GM18951 (cell line): ENCODE data around the gene EYS.
"Not testable (repeated sequence)": the region's sequence is repeated elsewhere in the genome, so short reads cannot be mapped to it uniquely, and the experiment has no call there.

ENCODE experiments used
- POLR2A ChIP-seq: IDR thresholded peaks from 4 replicates; pipeline ENCODE4 v1.6.1; 2011; ENCODE audit warnings: mild to moderate bottlenecking; ENCODE audit not compliant: insufficient read length, insufficient read depth; ENCODE audit errors: extremely low read depth
- in situ Hi-C: fragments of 300-500 bp; cut with MboI; formaldehyde crosslinking; loops from one replicate; pipeline ENCODE4 v1.12.0; 2022; ENCODE audit warnings: low sequenced_read_pairs, mixed read lengths, inconsistent platforms; ENCODE audit not compliant: unreplicated experiment

The EYS gene

DNA sequence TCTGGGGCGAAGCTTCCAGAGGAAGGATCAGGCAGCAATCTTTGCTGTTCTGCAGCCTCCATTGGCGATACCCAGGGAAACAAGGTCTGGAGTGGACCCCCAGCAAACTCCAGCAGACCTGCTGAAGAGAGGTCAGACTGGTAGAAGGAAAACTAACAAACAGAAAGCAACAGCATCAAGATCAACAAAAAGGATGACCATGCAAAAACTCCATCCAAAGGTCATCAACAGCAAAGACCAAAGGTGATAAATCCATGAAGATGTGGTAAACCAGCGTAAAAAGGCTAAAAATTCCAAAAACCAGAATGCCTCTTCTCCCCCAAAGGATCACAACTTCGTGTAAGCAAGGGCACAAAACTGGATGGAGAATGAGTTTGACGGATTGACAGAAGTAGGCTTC, 1818.6 kb downstream of the EYS start:
- in situ Hi-C loops = no loop called here
- no peak for TF ChIP-seq POLR2A

DNA sequence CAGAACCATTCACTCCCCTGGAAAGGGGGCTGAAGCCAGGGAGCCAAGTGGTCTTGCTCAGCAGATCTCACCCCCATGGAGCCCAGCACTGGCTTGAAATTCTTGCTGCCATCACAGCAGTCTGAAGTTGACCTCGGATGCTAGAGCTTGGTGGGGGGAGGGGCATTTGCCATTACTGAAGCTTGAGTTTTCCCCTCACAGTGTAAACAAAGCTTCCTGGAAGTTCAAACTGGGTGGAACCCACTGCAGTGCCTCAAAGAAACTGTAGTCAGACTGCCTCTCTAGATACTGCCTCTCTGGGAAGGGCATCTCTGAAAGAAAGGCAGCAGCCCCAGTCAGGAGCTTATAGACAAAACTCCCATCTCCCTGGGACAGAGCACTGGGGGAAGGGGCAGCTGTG, 1819.2 kb downstream of the EYS start:
- in situ Hi-C loops = not testable (repeated sequence)

DNA sequence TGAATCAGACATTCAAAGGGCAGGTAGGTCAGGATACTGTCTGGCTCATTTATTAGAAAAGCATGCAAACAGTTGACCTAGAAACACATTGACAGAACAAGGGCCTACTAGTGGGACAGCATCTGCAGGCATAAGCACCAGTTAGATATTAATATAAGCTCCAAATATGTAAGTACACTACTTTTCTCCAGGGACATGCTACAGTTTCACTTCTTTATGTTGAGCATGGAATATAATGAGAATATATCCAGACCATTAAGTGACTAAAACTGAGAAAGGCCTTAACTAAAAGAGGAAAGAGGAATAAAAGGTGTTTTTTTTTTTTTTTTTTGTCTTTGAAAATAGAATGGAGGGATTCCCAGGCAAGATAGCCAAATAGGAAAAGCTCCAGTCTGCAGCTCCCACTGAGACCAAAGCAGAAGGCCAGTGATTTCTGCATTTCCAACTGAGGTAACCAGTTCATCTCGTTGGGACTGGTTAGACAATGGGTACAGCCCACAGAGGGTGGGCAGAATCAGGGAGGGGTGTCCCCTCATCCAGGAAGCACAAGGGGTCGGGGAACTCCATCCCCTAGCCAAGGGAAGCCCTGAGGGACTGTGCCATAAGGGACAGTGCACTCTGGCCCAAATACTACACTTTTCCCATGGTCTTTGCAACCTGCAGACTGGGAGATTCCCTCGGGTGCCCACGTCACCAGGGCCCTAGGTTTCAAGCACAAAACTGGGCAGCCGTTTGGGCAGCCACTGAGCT, 1819.8 kb downstream of the EYS start:
- in situ Hi-C loops = no loop called here
- TF ChIP-seq POLR2A = no peak

DNA sequence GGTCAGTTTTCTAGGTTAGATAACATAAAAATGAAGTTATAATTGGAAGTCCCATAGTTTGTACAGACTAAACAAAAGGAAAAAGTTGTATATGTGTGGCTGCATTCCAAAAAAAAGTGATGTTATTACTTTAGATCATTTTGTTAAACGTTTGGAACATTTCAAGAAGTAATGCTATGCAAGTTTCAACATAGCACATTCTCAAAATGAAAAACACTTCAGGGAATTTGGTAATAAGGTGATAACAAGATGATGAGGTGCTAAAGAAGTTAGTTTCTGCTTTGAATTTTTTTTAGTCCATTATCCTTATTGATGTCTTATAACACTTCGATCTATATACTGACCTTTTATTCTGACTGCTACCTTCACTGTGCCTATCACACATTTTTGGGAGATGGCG, 1820.7 kb downstream of the EYS start:
- in situ Hi-C loops = no loop called here
- no peak for TF ChIP-seq POLR2A

DNA sequence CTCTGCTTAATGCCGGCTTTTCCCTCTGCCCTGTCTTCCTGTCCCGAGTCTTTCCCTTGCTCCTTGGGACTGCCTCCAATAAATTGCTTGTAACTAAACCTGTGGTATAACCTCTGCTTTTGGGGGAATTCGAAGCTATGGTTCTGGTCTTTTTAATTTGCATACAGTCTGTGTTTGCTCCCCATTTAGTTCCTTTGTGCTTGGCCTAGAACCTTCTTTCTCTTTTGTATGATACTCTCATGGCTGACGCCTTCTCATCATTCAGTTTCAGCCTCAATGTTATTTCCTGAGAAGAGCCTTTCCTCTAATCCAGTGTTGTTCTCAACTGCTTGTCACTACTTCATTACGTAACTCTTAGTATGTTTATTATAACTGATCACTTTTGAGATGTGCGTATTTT, 1823.4 kb downstream of the EYS start:
- in situ Hi-C loops = no loop called here
- no peak for TF ChIP-seq POLR2A

DNA sequence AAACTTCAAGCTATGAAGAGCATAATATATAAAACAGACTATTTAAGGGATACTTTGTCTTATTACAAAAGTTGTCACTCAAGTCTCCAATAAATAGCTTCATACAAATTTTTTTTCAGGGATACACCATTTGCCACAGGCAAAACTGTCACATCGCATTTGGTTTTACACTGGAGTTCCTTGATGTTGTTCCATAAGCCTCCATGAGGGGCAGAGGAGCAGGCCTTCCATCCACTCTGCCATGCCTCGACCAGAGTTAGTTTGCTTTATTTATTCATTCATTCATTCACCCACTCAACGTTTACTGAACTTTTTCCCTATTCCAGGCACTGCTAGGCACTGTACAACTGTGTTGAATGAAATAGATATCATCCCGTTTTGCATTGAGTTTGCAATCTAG, 1824.8 kb downstream of the EYS start:
- in situ Hi-C loops = no loop called here
- TF ChIP-seq POLR2A = no peak

DNA sequence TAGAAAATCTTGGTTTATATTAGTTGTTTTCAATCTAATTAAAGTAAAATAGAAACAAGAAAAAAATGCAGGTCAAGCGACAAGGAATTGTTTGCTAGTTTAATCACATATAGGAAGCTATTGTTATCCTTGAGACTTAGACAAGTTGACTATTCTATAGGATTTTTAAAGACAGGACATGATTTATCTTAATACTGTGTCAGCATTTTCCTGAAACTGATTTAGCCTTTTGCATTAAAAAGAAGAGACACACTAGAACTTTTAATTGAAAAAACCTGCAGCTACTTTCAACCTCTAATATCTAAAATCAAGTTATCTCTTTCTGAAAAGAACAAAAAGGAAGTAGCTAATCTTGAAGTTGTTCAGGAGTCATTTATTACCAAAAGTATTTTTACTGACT, 1825.2 kb downstream of the EYS start:
- no peak for TF ChIP-seq POLR2A
- in situ Hi-C loops = no loop called here

DNA sequence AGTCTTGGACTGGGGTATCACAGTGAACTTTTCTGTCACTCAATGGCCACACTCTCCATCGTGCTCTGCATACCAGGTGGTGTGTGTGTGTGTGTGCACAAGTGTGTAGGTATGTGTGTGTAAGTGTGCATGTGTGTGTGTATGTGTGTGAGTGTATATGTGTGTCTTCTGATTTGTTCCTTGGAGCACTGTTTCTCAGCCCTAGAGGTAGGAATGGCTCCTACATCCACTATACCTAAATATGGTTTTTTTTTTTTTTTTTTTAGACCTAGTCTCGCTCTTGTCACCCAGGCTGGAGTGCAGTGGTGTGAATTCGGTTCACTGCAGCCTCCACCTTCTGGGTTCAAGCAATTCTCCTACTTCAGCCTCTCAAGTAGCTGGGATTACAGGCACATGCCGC, 1834.8 kb downstream of the EYS start:
- in situ Hi-C loops = no loop called here
- TF ChIP-seq POLR2A = no peak

DNA sequence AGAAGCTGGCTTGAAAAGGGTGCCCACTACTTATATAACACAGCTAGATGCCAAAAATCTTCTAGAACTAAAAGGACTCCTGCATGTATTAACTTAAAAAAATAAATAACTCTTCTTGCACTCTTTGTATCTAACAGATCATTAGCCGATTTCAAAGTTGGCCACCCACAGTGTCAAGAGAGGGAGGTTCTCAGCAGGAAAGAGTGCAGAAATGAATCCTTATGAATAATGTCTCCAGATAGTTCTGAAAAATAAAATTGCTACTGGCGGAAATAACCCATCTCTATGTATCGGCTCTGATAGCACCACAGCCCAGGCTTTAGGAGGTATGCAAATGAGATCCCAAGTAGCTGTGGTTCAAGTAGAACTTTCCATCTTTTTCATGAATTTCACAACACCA, 1838.7 kb downstream of the EYS start:
- in situ Hi-C loops = no loop called here
- TF ChIP-seq POLR2A = no peak

DNA sequence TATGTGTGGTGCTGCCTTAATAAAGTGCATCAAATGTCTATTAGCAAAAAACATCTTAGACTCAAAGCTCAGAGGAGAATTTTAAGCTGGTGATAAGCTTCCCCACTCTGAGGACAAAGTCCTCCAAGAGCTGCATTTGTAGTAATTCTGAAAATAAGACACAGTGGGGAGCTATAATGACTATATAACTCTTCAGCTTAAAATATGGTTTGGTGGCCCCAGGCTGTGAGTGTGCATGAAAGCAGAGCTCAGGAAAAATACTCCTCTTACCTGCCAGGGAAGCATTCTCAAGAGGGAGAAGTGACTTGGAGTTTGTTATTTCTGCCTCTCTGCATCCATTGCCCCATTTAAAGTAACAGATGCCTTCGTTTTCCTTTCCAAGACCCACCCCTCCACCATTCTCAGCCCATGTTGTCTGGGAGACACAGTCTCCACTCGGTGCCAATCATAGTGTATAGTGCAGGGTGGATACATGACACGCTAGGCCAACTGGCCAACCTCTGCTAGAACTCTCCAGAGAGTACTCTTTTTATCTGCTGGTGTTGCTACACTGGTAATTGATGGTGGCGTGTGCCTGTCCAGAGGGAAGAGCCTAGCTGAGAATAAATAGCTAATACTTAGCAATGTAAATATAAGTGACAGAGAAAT, 1842.2 kb downstream of the EYS start:
- no peak for TF ChIP-seq POLR2A

DNA sequence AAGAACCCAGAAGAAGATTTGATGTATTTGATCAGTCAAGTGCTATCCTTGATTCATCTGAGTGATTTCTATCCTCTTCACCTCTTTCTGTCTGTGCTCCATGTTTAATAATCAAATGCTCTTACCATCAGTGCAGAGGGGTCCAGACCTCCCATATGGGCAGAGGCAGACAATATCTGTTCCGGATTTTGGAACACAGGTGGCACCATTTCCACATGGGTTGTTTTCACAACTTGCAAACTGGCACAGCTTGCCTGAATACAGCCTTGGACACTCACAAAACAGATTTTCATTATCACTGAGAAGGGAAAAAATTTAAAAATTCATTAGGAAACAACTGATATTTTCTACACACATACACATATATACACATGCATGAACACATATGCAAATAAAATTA, 1843.0 kb downstream of the EYS start:
- TF ChIP-seq POLR2A = no peak
- in situ Hi-C loops = no loop called here

More for the DNA sequence above, 1842.2 kb downstream of the EYS start:
- in situ Hi-C loops = no loop called here

DNA sequence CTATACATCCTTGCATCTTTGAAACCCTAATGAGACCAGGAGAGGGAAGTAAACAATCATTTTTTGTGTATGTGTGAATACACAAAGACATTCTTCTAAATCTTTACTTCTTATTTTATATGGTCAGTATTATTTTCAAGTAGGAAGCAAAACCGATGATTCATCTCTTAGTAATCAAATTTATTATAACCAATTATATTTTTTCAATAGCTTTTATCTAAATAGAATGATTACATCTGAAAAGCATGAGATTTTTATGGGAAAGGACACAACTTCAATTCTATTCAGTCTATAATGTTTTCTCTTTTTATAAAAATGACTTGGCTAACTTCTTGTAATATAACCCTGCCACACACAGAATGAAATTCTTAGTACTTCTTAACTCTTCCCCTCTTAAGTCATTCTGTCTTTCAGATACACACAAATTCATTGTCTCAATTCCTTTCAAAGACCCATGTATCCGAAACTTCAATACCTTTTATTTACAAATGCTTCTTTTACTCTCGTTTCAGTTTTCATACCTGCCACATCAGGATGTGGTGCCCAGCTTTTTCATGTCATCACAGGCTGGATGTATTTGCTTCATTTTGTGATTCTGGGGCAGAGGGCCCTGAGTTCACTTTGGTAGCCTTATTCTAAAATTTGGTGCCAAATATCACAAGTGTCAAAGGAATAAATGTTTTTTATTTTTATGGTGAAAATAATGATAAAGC, 1844.4 kb downstream of the EYS start:
- TF ChIP-seq POLR2A = no peak

DNA sequence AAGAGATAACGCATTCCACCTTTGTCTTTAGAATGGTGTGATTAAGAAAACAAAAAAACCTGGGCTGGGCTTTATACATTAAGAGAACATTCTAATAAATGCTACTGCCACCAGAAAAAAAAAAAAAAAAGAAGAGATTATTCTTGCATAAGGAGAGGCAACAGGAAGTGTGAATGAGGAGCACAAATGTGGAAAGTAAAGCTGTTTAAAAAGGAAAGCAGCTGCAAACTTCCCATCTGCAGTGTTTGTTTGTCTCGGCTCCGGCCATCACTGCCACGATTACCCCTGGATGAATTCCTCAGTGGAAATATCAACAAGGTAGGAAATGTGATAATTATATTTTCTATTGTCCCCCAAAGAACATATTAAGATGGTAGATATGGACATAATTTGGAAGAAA, 1847.5 kb downstream of the EYS start:
- TF ChIP-seq POLR2A = no peak
- in situ Hi-C loops = no loop called here

More for the DNA sequence above, 1844.4 kb downstream of the EYS start:
- in situ Hi-C loops = no loop called here

DNA sequence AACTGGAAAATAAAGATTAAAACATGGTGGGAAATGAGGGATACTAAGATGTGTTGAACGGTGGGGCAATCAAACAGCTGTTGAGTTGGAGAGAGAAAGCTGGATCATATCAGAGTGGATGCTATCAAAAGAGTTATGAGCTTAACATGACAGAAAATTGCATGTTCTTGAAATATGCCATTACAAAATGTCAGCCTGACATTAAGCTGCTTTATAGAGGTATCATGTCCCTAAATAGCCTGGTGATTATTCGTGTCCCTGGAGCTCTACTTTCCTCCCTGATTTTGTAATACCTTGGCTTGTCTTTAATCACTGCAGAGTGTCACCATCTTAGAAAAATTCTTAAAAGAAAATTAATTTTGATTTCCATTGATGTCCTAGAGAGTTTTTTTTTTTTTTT, 1848.3 kb downstream of the EYS start:
- TF ChIP-seq POLR2A = no peak
- in situ Hi-C loops = no loop called here
